ENCODE measurements around the gene SEMA3E.

DNA sequence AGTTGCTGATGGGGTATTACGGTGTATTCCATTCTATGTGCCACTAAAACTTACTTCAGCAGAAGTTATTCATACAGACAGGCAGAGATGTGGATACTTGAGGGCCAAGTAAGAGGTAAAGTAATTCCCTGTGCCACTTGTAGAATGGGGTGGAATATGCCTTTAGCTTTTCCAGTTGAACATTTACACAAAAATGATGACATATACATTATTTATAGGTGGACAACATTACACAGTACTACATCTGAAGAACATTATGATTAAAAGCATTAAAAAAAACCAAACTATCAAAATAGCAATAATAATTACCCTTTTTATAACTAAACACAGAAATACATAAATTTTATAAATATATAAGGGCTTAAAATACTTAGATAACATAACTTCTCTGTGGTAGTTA is 3.5 kb upstream of the SEMA3E start:
- TF ChIP-seq, protein P1, sequence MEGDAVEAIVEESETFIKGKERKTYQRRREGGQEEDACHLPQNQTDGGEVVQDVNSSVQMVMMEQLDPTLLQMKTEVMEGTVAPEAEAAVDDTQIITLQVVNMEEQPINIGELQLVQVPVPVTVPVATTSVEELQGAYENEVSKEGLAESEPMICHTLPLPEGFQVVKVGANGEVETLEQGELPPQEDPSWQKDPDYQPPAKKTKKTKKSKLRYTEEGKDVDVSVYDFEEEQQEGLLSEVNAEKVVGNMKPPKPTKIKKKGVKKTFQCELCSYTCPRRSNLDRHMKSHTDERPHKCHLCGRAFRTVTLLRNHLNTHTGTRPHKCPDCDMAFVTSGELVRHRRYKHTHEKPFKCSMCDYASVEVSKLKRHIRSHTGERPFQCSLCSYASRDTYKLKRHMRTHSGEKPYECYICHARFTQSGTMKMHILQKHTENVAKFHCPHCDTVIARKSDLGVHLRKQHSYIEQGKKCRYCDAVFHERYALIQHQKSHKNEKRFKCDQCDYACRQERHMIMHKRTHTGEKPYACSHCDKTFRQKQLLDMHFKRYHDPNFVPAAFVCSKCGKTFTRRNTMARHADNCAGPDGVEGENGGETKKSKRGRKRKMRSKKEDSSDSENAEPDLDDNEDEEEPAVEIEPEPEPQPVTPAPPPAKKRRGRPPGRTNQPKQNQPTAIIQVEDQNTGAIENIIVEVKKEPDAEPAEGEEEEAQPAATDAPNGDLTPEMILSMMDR (IDR thresholded peaks at IDR 0.05) = no peak
- TF ChIP-seq POLR2A (IDR thresholded peaks at IDR 0.05) = no peak
